Erythroblast (primary cell): Measurements from ENCODE around the gene WIZ.
"Not testable (repeated sequence)": the region's sequence is repeated elsewhere in the genome, so short reads cannot be mapped to it uniquely, and the experiment has no call there.

Experiments used
- GATA1 ChIP-seq: IDR thresholded peaks from 2 replicates; pipeline ENCODE4 v1.6.1; 2011; ENCODE audit warnings: low read depth, mild to moderate bottlenecking, control low read depth, low read length, moderate library complexity
- POLR2A ChIP-seq: IDR thresholded peaks from 2 replicates; pipeline ENCODE4 v1.6.1; 2011; ENCODE audit warnings: mild to moderate bottlenecking, low read length

DNA sequence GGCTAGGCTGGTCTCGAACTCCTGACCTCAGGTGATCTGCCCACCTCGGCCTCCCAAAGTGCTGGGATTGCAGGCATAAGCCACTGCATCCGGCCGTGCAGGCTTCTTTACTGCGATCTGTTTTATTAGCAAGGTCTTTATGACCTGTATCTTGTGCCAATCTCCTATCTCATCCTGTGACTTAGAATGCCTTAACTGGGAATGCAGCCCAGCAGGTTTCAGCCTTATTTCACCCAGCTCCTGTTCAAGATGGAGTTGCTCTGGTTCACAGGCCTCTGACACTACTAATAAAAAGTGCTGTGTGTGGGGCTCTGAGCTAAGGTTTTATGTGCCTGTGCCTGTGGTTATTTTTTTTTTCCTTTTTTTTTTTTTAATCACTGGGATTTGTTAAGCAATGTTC, 36.0 kb upstream of the WIZ start:
- not testable (repeated sequence) for TF ChIP-seq POLR2A, GATA1
